Activated T-helper 17 cell treated with anti-CD3 and anti-CD28 coated beads, Interleukin-2, amount 50 U/mL, for 72 hours (primary cell): ENCODE results near the gene IER3IP1. TPM values are rescaled to one million over a fixed set of nuclear protein-coding genes. Genes with fewer than 3 reads are reported as not detected.

ENCODE experiments used
- ATAC-seq: fragments of 150-1000 bp; cut with Tn5 transposase; replicated peaks from 2 replicates; pipeline ENCODE4 v1.10.0; 2021; ENCODE audit warnings: mild to moderate bottlenecking, moderate library complexity
- H3K27ac Mint-ChIP-seq: one replicate; pipeline ENCODE4 v1.8.0; 2022; ENCODE audit warnings: mixed read lengths
- H3K27me3 Mint-ChIP-seq: one replicate; pipeline ENCODE4 v1.8.0; 2022; ENCODE audit warnings: mixed read lengths
- H3K36me3 Mint-ChIP-seq: one replicate; pipeline ENCODE4 v1.8.0; 2022; ENCODE audit warnings: low read depth, mild to moderate bottlenecking, mixed read lengths
- H3K4me1 Mint-ChIP-seq: one replicate; pipeline ENCODE4 v1.8.0; 2022; ENCODE audit warnings: mixed read lengths
- H3K4me3 Mint-ChIP-seq: one replicate; pipeline ENCODE4 v1.8.0; 2022; ENCODE audit warnings: mild to moderate bottlenecking, mixed read lengths
- H3K9me3 Mint-ChIP-seq: one replicate; pipeline ENCODE4 v1.8.0; 2022; ENCODE audit warnings: mixed read lengths
- total RNA-seq, 2 donors: library from RNA; stranded (reverse); gene quantifications; one replicate each; pipeline ENCODE4 v1.2.3, GENCODE V29; 2022

The IER3IP1 gene
- total RNA-seq, 2 donors from 2014 or later, result 7.5 to 11.2 TPM

- H3K27me3 Mint-ChIP-seq, result no peaks in the 10 kb centered on the region
- no peak for ATAC-seq
- no peak overlapping the region for H3K4me3 Mint-ChIP-seq
- peaks cover 10% of the 10 kb centered on the region for H3K4me1 Mint-ChIP-seq
- no peaks in the 10 kb centered on the region for H3K9me3 Mint-ChIP-seq
- no peak overlapping the region for H3K27ac Mint-ChIP-seq
- H3K36me3 Mint-ChIP-seq, result peaks cover 16% of the 10 kb centered on the region
These were observed 32.2 kb downstream of the IER3IP1 start for GRCh38 chr18:47143899-47144485.

- Mint-ChIP-seq H3K4me3 (no peak overlapping the region), H3K9me3 (no peaks in the 10 kb centered on the region), H3K4me1 (peaks cover 2% of the 10 kb centered on the region), H3K27me3 (no peaks in the 10 kb centered on the region), H3K36me3 (peaks cover 16% of the 10 kb centered on the region), H3K27ac (no peak overlapping the region)
- no peak for ATAC-seq
These were observed 33.0 kb downstream of the IER3IP1 start for GRCh38 chr18:47143153-47143552.

- peaks cover 27% of the 10 kb centered on the region for H3K36me3 Mint-ChIP-seq
- no peaks in the 10 kb centered on the region for H3K27me3 Mint-ChIP-seq
- no peaks in the 10 kb centered on the region for H3K9me3 Mint-ChIP-seq
- H3K4me1 Mint-ChIP-seq, result peaks cover 5% of the 10 kb centered on the region
- H3K27ac Mint-ChIP-seq, result no peak overlapping the region
- no peak for ATAC-seq
- H3K4me3 Mint-ChIP-seq, result no peak overlapping the region
These were observed 34.9 kb downstream of the IER3IP1 start for GRCh38 chr18:47141289-47141688.

GRCh38 chr18:47121146-47121545 lies 55.0 kb downstream of the IER3IP1 start:
- H3K27me3 Mint-ChIP-seq, result no peaks in the 10 kb centered on the region
- no peaks in the 10 kb centered on the region for H3K9me3 Mint-ChIP-seq
- H3K36me3 Mint-ChIP-seq, result peaks cover 78% of the 10 kb centered on the region
- H3K27ac Mint-ChIP-seq, result peak overlapping the region; percentile 14
- no peak overlapping the region for H3K4me3 Mint-ChIP-seq
- peaks cover 20% of the 10 kb centered on the region for H3K4me1 Mint-ChIP-seq
- ATAC-seq, result no peak

GRCh38 chr18:47120428-47120827 lies 55.7 kb downstream of the IER3IP1 start:
- Mint-ChIP-seq H3K36me3 (peaks cover 78% of the 10 kb centered on the region), H3K27ac (no peak overlapping the region), H3K9me3 (no peaks in the 10 kb centered on the region), H3K4me1 (peaks cover 20% of the 10 kb centered on the region), H3K27me3 (no peaks in the 10 kb centered on the region), H3K4me3 (peak overlapping the region; percentile 19)
- ATAC-seq, result peak; percentile 96

GRCh38 chr18:47118981-47119380 lies 57.2 kb downstream of the IER3IP1 start:
- no peak for ATAC-seq
- no peak overlapping the region for H3K4me3 Mint-ChIP-seq
- no peaks in the 10 kb centered on the region for H3K9me3 Mint-ChIP-seq
- peaks cover 83% of the 10 kb centered on the region for H3K36me3 Mint-ChIP-seq
- H3K27ac Mint-ChIP-seq, result no peak overlapping the region
- peaks cover 20% of the 10 kb centered on the region for H3K4me1 Mint-ChIP-seq
- no peaks in the 10 kb centered on the region for H3K27me3 Mint-ChIP-seq

- H3K9me3 Mint-ChIP-seq, result no peaks in the 10 kb centered on the region
- H3K27me3 Mint-ChIP-seq, result no peaks in the 10 kb centered on the region
- H3K27ac Mint-ChIP-seq, result no peak overlapping the region
- ATAC-seq, result no peak
- peaks cover 3% of the 10 kb centered on the region for H3K4me1 Mint-ChIP-seq
- H3K36me3 Mint-ChIP-seq, result peaks cover 84% of the 10 kb centered on the region
- no peak overlapping the region for H3K4me3 Mint-ChIP-seq
These were observed 61.0 kb downstream of the IER3IP1 start for GRCh38 chr18:47115205-47115604.

GRCh38 chr18:47113796-47114540 lies 62.2 kb downstream of the IER3IP1 start:
- Mint-ChIP-seq H3K27ac (no peak overlapping the region), H3K4me3 (no peak overlapping the region), H3K27me3 (no peaks in the 10 kb centered on the region), H3K9me3 (no peaks in the 10 kb centered on the region), H3K4me1 (no peaks in the 10 kb centered on the region), H3K36me3 (peaks cover 79% of the 10 kb centered on the region)
- ATAC-seq, result no peak

GRCh38 chr18:47110492-47111274 lies 65.5 kb downstream of the IER3IP1 start:
- H3K36me3 Mint-ChIP-seq, result peaks cover 83% of the 10 kb centered on the region
- no peak for ATAC-seq
- H3K4me1 Mint-ChIP-seq, result no peaks in the 10 kb centered on the region

GRCh38 chr18:47109720-47110119 lies 66.4 kb downstream of the IER3IP1 start:
- no peak for ATAC-seq
- no peak overlapping the region for H3K4me3 Mint-ChIP-seq
- no peak overlapping the region for H3K27ac Mint-ChIP-seq
- H3K36me3 Mint-ChIP-seq, result peaks cover 78% of the 10 kb centered on the region
- no peaks in the 10 kb centered on the region for H3K9me3 Mint-ChIP-seq
- H3K4me1 Mint-ChIP-seq, result no peaks in the 10 kb centered on the region
- H3K27me3 Mint-ChIP-seq, result no peaks in the 10 kb centered on the region

More at GRCh38 chr18:47110492-47111274, 65.5 kb downstream of the IER3IP1 start:
- no peak overlapping the region for H3K4me3 Mint-ChIP-seq
- H3K9me3 Mint-ChIP-seq, result no peaks in the 10 kb centered on the region
- H3K27ac Mint-ChIP-seq, result no peak overlapping the region
- no peaks in the 10 kb centered on the region for H3K27me3 Mint-ChIP-seq

- no peak overlapping the region for H3K4me3 Mint-ChIP-seq
- H3K27ac Mint-ChIP-seq, result no peak overlapping the region
- H3K4me1 Mint-ChIP-seq, result no peaks in the 10 kb centered on the region
These were observed 67.2 kb downstream of the IER3IP1 start for GRCh38 chr18:47108998-47109405.

GRCh38 chr18:47108373-47108772 lies 67.8 kb downstream of the IER3IP1 start:
- no peak overlapping the region for H3K4me3 Mint-ChIP-seq
- peaks cover 70% of the 10 kb centered on the region for H3K36me3 Mint-ChIP-seq
- no peaks in the 10 kb centered on the region for H3K27me3 Mint-ChIP-seq
- ATAC-seq, result no peak
- H3K27ac Mint-ChIP-seq, result no peak overlapping the region
- no peaks in the 10 kb centered on the region for H3K9me3 Mint-ChIP-seq
- H3K4me1 Mint-ChIP-seq, result no peaks in the 10 kb centered on the region

More at GRCh38 chr18:47108998-47109405, 67.2 kb downstream of the IER3IP1 start:
- no peak for ATAC-seq
- no peaks in the 10 kb centered on the region for H3K9me3 Mint-ChIP-seq
- no peaks in the 10 kb centered on the region for H3K27me3 Mint-ChIP-seq
- peaks cover 77% of the 10 kb centered on the region for H3K36me3 Mint-ChIP-seq
